HG02610 (cell line): ENCODE measurements around the gene CCDC61.

Source experiments
- ATAC-seq: cut with Tn5 transposase; IDR thresholded peaks from one replicate; pipeline ENCODE4 v1.9.1; 2021; ENCODE audit warnings: mild to moderate bottlenecking, moderate library complexity; ENCODE audit not compliant: unreplicated experiment

Gene CCDC61

DNA sequence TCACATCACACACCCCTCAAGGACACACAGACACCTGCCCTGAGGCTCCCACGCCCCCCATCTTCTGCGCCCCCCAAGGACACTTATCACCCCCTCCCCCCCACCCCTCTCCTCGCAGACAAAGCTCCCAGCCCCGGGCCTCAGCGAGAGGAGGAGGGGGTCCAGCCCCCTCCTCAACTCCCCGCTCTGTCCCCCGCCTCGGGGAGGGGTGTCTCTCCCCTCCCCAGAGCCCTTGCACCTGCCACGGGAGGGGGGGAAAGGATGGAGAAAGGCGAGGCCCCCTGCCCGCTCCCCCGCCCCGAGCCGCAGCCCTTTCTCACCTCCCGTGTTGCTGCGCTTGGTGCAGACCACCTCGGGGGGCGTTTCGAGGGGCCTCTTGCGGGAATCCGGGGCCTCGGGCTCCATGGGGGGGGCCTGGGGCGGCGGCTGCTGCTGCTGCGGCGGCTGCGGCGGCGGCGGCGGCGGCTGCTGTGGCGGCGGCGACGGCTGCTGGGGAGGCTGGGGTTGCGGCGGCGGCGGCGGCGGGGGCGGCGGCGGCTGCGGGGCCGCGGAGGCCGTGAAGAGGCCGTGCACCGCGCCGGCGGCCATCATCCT, 22.2 kb upstream of the CCDC61 start:
- ATAC-seq, result no peak

GRCh38 chr19:45973553-45974338, 21.5 kb upstream of the CCDC61 start, which contains the start of gene NOVA2:
NOVA2 (minus strand) TSS chr19:45973865; CDS start chr19:45973351, 514 bp downstream.
- ATAC-seq, result no peak

DNA sequence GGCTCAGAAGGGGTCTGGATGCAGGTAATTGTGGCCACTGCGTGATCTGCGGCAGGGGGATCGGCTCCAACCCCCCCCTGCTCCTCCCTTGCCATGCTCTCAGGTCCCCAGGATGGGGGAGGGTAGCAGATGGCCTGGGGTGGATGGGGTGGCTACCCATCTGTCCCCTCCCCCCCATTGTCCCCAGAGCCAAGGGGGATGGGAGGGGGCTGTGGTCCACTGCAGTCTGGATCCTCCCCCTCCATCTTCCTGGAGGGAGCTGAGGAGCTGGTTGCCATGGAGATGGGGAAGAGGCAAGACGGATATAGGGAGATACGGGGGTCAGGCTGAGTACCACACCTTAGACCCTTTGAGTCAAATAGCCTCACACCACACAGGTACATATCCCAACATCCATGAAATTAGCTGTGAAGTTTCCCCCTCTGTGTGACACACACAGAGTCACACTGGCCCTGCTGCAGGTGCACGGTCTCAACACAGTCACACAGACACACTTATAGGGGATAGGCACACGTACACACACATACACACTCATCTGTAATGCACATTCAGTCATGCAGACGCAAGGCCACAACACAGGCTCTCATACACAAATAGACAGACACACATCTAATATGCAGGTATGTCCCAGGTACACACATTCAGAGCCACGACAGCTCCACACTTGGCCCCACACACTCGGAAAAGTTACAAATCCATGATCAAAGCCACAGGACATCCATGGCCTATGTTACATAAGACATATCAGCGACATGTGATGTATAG, 19.8 kb upstream of the CCDC61 start:
- ATAC-seq, result no peak

GRCh38 chr19:45976178-45976577, 19.1 kb upstream of the CCDC61 start:
- no peak for ATAC-seq

- no peak for ATAC-seq
These were observed 17.1 kb upstream of the CCDC61 start for GRCh38 chr19:45978156-45978555.

DNA sequence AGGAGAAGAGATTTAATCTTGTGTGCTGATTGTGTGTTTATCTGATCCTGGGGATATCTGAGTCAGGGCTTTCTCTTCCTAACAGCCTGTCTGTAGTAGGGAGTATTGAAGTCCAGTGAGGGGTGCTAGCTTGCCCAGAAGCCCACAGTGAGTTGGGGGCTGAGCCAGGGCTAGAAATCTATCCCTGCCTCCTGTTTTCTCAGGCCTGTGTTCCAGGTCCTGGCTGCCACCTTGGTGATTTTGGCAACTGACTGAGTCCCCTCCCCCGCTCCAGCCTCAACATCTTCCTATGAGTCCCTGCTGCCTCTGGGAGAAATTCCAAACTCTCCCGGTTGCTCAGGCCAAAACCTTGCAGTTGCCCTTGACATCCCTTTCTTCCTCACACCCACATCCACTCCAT, 13.9 kb upstream of the CCDC61 start:
- ATAC-seq, result no peak

DNA sequence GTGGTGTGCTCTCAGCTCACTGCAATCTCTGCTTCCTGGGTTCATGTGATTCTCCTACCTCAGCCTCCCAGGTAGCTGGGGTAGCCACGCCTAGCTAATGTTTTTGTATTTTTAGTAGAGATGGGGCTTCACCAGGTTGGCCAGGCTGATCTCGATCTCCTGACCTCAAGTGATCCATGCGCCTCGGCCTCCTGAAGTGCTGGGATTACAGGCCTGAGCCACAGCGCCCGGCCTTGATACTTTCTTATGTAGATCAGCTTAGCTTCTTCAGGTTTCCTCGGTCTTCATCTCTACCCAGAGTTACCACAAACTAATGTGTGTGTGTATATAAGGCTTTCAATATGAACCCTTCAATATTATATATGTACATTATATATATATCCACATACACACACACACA, 9.9 kb upstream of the CCDC61 start:
- no peak for ATAC-seq

DNA sequence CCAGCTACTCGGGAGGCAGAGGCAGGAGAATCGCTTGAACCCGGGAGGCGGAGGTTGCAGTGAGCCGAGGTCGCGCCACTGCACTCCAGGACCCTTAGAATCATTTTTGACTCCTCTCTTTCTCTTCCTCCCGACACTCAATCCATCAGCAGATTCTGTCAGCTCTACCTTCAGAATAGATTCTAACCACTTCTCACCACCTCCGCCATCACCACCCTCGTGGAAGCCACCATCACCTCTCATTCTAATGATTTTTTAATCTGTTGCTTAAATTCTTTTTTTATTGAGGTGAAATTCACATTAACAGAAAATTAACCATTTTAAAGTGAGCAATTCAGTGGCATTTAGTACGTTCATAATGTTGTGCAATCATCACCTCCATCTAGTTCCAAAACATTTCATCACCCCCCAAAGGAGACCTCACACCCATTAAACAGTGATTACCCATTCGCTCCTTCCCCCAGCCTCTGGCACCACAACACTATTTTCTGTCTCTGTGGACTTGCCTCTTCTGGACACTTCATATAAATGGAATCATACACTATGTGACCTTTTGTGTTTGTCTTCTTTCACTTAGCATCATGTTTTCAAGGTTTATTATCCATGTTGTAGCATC, 5.0 kb upstream of the CCDC61 start:
- ATAC-seq, result no peak

DNA sequence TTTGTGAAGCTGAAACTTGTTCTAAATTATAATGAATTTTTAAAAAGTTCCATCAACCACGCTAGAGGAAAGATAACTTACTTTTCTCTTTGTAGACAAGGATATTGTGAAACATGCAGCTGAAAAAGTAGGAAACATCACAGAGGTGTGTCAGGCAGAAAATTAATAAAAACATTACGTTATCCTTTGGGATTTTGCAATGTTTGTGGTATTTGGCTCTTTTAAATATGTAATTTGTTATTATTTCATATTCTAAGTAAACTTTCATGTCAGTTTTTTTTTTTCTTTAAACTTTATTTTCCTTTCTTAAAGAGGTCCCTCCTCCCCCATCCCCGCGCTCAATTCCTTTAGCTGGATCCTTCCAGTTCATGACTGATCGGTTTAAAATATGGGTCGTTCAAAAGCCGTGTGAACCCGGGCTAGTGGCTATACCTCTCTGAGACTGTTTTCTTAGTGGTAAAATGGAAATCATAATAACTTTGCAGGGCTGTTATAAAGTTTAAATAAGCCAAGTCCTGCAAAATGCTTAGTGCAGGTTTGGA, 740 bp upstream of the CCDC61 start:
- no peak for ATAC-seq

- no peak for ATAC-seq
These were observed 583 bp downstream of the CCDC61 start for GRCh38 chr19:45995715-45996385.

DNA sequence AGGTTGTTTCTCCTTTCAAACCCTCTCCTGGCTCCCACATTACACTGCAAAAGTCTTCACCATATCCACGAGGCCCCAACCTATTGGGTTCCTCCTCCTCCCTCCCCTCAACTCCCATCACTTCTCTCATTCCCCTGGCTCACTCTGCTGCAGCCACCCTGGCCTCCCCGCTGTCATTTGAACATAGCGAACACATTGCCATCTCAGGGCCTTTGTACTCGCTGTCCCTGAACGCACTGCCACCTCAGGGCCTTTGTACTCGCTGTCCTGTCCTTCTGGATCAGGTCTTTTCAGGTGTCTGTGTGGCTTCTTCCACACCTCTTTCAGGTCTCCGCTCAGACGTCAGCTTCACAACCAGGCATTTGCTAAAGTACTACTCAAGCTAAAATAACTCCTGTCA, 1.7 kb downstream of the CCDC61 start:
- ATAC-seq, result no peak

- ATAC-seq, result no peak
These were observed 3.6 kb downstream of the CCDC61 start for GRCh38 chr19:45998834-45999233.

- no peak for ATAC-seq
These were observed 4.4 kb downstream of the CCDC61 start for GRCh38 chr19:45999653-46000121.

GRCh38 chr19:46000491-46001246, 5.4 kb downstream of the CCDC61 start:
- ATAC-seq, result peak; percentile 51

GRCh38 chr19:46002678-46003275, 7.5 kb downstream of the CCDC61 start:
- no peak for ATAC-seq

- ATAC-seq, result no peak
These were observed 11.1 kb downstream of the CCDC61 start for GRCh38 chr19:46006411-46006810.

DNA sequence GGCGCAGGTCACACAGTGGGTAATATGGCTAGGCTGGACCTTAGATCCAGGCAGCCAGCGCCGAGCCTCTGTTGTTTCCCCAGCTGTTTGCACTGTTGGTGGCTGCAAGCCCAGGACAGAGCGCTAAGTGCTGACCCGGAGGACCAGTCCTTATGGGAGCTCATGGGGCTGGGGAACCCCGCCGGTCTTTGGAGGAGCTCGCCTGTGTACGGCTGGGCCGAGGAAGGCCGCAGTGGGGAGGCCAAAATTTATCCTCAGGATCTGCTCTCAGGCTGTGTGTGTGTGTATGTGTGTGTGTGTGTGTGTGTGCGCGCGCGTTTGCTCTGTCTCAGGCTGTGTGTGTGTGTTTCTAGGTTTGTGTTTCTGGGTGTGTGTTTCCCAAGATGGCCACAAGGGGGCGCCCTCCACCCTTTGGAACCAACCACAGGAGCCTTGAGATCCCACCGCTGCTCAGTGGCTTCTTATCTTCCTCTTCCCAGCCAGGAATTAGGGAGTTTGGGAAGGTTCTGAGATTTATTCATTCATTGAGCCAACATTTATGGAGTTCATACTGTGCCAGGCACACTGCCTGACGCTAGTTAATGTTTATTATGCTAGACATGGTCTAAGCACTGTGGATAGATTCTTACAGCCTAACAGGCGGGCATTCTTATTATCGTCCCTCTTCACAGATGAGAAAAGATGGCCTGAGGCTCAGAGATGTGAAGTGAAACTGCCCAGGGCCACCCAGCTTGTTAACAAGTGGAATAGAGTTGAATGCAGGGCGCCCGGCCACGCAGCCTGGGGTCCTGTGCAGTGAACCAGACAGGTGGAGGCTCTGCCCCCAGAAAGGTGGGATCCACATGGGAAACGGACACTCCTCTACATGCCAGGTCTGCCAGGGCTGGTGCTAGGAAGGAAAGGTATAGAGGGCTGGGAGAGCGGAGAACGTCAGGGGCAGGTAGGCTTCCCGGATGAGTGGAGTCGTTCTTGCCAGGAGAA, 14.6 kb downstream of the CCDC61 start:
- ATAC-seq, result no peak

GRCh38 chr19:46014534-46014933, 19.3 kb downstream of the CCDC61 start:
- no peak for ATAC-seq
